WTC11 (cell line): Measurements from ENCODE around the gene DMD. TPM values are rescaled to one million over a fixed set of nuclear protein-coding genes. Genes with fewer than 3 reads are reported as not detected.

Source experiments
- ATAC-seq: fragments of 200-7000 bp; cut with Tn5 transposase; 2 replicates; pipeline ENCODE4 v1.10.0; 2021; ENCODE audit warnings: mild to moderate bottlenecking, moderate library complexity
- CTCF ChIA-PET: fragments of 300-600 bp; sonication (Branson Sonifier 250); formaldehyde crosslinking; loops from one replicate; lab custom pipeline; 2021; ENCODE audit warnings: antibody characterized with exemption; lab: Charles Lee
- POLR2A ChIA-PET: fragments of 350-600 bp; sonication (Branson Sonifier 250); formaldehyde crosslinking; loops from one replicate; lab custom pipeline; 2021; ENCODE audit warnings: antibody characterized with exemption; lab: Charles Lee
- DNase-seq: peaks from one replicate; pipeline ENCODE4 v3.0.0; 2021; ENCODE audit warnings: low spot score
- H3K27ac Mint-ChIP-seq: 2 replicates; pipeline ENCODE4 v1.8.0; 2021; ENCODE audit warnings: mixed read lengths
- H3K27me3 Mint-ChIP-seq: 2 replicates; pipeline ENCODE4 v1.8.0; 2021; ENCODE audit warnings: low read depth, mild to moderate bottlenecking, moderate library complexity, mixed read lengths
- H3K36me3 Mint-ChIP-seq: 2 replicates; pipeline ENCODE4 v1.8.0; 2021; ENCODE audit warnings: mixed read lengths
- H3K4me1 Mint-ChIP-seq: 2 replicates; pipeline ENCODE4 v1.8.0; 2022; ENCODE audit warnings: mixed read lengths
- H3K4me3 Mint-ChIP-seq: 2 replicates; pipeline ENCODE4 v1.8.0; 2021; ENCODE audit warnings: mild to moderate bottlenecking, moderate library complexity, mixed read lengths
- H3K9me3 Mint-ChIP-seq: 2 replicates; pipeline ENCODE4 v1.8.0; 2021; ENCODE audit warnings: mixed read lengths
- AFF4 ChIP-seq: sonication (generic); formaldehyde crosslinking; IDR thresholded peaks from 2 replicates; pipeline ENCODE4 v1.8.1; 2023; ENCODE audit warnings: mild to moderate bottlenecking, missing genetic modification reagents, borderline replicate concordance
- ARID4B ChIP-seq: sonication (generic); formaldehyde crosslinking; IDR thresholded peaks from 2 replicates; pipeline ENCODE4 v1.8.0; 2023; ENCODE audit warnings: missing genetic modification reagents, mild to moderate bottlenecking, borderline replicate concordance
- ATF3 ChIP-seq: sonication (generic); formaldehyde crosslinking; conservative IDR thresholded peaks from 2 replicates; pipeline ENCODE4 v1.8.1; 2022; ENCODE audit warnings: mild to moderate bottlenecking, missing genetic modification reagents
- CDX4 ChIP-seq: fragments of 250-450 bp; sonication (Bioruptor Pico); IDR thresholded peaks from 2 replicates; pipeline ENCODE4 v1.9.0; 2021; ENCODE audit warnings: moderate library complexity, mild to moderate bottlenecking, inconsistent platforms, borderline replicate concordance
- FOXK1 ChIP-seq: sonication (generic); formaldehyde crosslinking; IDR thresholded peaks from 2 replicates; pipeline ENCODE4 v1.8.0; 2022; ENCODE audit warnings: mild to moderate bottlenecking, moderate library complexity, missing genetic modification reagents
- HMGXB4 ChIP-seq: sonication (generic); formaldehyde crosslinking; IDR thresholded peaks from 2 replicates; pipeline ENCODE4 v1.8.1; 2023; ENCODE audit warnings: mild to moderate bottlenecking, moderate library complexity, missing genetic modification reagents
- MXD4 ChIP-seq: fragments of 250-450 bp; sonication (Bioruptor Pico); IDR thresholded peaks from 2 replicates; pipeline ENCODE4 v1.8.0; 2021; ENCODE audit warnings: mild to moderate bottlenecking, moderate library complexity, borderline replicate concordance
- MYBL2 ChIP-seq: sonication (generic); formaldehyde crosslinking; IDR thresholded peaks from 2 replicates; pipeline ENCODE4 v1.8.1; 2023; ENCODE audit warnings: mild to moderate bottlenecking, moderate library complexity, missing genetic modification reagents
- RORB ChIP-seq: fragments of 250-450 bp; sonication (Bioruptor Pico); IDR thresholded peaks from 2 replicates; pipeline ENCODE4 v1.9.0; 2021; ENCODE audit warnings: mild to moderate bottlenecking
- TEAD4 ChIP-seq: sonication (generic); formaldehyde crosslinking; IDR thresholded peaks from 2 replicates; pipeline ENCODE4 v1.8.0; 2022; ENCODE audit warnings: mild to moderate bottlenecking, missing genetic modification reagents
- ZBTB21 ChIP-seq: sonication (generic); formaldehyde crosslinking; IDR thresholded peaks from 2 replicates; pipeline ENCODE4 v1.8.1; 2023; ENCODE audit warnings: mild to moderate bottlenecking, missing genetic modification reagents, borderline replicate concordance
- ZNF232 ChIP-seq: sonication (generic); formaldehyde crosslinking; IDR thresholded peaks from 2 replicates; pipeline ENCODE4 v1.8.0; 2022; ENCODE audit warnings: mild to moderate bottlenecking, missing genetic modification reagents
- total RNA-seq: library from RNA; stranded (reverse); gene quantifications from 3 replicates; pipeline ENCODE4 v1.2.3, GENCODE V29; 2021
- TF ChIP-seq, protein P1 (sequence below): fragments of 250-450 bp; sonication (Bioruptor Pico); IDR thresholded peaks from 2 replicates; pipeline ENCODE4 v1.9.0; 2021; ENCODE audit warnings: mild to moderate bottlenecking
- TF ChIP-seq, protein P2 (sequence below): fragments of 250-450 bp; sonication (Bioruptor Pico); IDR thresholded peaks from 2 replicates; pipeline ENCODE4 v1.8.0; 2021; ENCODE audit warnings: mild to moderate bottlenecking
- TF ChIP-seq, protein P3 (sequence below): sonication (generic); formaldehyde crosslinking; IDR thresholded peaks from 2 replicates; pipeline ENCODE4 v1.8.1; 2022; ENCODE audit warnings: missing genetic modification reagents, borderline replicate concordance

Gene DMD
- total RNA-seq, 1 experiment from 2014 or later, result 9.1 TPM

GRCh38 chrX:31717474-31717873 lies 1493.9 kb downstream of the DMD start (continued):
- TF ChIP-seq ZNF232 (CRISPR knock-in tag) (no peak), MXD4 (CRISPR knock-in tag) (no peak), TEAD4 (no peak)
- TF ChIP-seq, protein P1, sequence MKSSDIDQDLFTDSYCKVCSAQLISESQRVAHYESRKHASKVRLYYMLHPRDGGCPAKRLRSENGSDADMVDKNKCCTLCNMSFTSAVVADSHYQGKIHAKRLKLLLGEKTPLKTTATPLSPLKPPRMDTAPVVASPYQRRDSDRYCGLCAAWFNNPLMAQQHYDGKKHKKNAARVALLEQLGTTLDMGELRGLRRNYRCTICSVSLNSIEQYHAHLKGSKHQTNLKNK, result no peak

DNA sequence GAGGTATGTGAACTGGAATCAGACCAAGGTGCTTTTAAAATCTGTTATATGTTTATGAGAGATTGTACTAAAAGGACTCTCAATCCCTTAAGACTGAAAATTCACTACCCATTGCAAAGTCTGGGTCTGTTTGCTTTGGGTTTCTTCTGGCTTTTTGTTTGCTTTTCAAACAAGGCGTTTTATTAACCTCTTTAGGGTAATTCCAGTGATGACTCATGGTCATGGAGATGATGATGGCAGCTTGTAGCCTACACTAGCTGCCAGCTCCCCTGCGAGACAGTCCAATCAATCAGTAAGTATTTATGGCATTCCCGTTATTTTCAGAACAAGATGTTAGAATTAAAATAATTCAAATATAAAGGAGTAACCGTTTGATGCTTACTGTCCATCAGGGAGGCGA lies 1495.7 kb downstream of the DMD start:
- DNase-seq, result no peak
- H3K36me3 Mint-ChIP-seq, result no peaks in the 10 kb centered on the region
- POLR2A ChIA-PET, result no interaction called here
- TF ChIP-seq ATF3 (CRISPR knock-in tag), result no peak
- TF ChIP-seq ARID4B (CRISPR knock-in tag), result no peak
- no peak overlapping the region for H3K27ac Mint-ChIP-seq
- H3K9me3 Mint-ChIP-seq, result no peaks in the 10 kb centered on the region
- CTCF ChIA-PET, result no interaction called here
- peaks cover 4% of the 10 kb centered on the region; the same call in 1 of the 2 replicates for H3K27me3 Mint-ChIP-seq
- no peak overlapping the region for H3K4me3 Mint-ChIP-seq
- no peak for ATAC-seq
- H3K4me1 Mint-ChIP-seq, result no peaks in the 10 kb centered on the region

GRCh38 chrX:31714797-31715196 lies 1496.6 kb downstream of the DMD start:
- ATAC-seq (no peak), DNase-seq (no peak)
- ChIA-PET CTCF (no interaction called here), POLR2A (no interaction called here)
- H3K27ac Mint-ChIP-seq, result no peak overlapping the region
- no peaks in the 10 kb centered on the region for H3K36me3 Mint-ChIP-seq
- H3K9me3 Mint-ChIP-seq, result no peaks in the 10 kb centered on the region
- peaks cover 4% of the 10 kb centered on the region; the same call in 1 of the 2 replicates for H3K27me3 Mint-ChIP-seq
- H3K4me3 Mint-ChIP-seq, result no peak overlapping the region
- no peaks in the 10 kb centered on the region for H3K4me1 Mint-ChIP-seq
- TF ChIP-seq, protein P2, sequence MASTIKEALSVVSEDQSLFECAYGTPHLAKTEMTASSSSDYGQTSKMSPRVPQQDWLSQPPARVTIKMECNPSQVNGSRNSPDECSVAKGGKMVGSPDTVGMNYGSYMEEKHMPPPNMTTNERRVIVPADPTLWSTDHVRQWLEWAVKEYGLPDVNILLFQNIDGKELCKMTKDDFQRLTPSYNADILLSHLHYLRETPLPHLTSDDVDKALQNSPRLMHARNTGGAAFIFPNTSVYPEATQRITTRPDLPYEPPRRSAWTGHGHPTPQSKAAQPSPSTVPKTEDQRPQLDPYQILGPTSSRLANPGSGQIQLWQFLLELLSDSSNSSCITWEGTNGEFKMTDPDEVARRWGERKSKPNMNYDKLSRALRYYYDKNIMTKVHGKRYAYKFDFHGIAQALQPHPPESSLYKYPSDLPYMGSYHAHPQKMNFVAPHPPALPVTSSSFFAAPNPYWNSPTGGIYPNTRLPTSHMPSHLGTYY (CRISPR knock-in tag), result no peak
- TF ChIP-seq FOXK1 (CRISPR knock-in tag) (no peak), MYBL2 (no peak), HMGXB4 (CRISPR knock-in tag) (no peak), AFF4 (CRISPR knock-in tag) (no peak), RORB (CRISPR knock-in tag) (no peak), ZBTB21 (CRISPR knock-in tag) (no peak), ZNF232 (CRISPR knock-in tag) (no peak), CDX4 (CRISPR knock-in tag) (no peak)
- TF ChIP-seq, protein P3, sequence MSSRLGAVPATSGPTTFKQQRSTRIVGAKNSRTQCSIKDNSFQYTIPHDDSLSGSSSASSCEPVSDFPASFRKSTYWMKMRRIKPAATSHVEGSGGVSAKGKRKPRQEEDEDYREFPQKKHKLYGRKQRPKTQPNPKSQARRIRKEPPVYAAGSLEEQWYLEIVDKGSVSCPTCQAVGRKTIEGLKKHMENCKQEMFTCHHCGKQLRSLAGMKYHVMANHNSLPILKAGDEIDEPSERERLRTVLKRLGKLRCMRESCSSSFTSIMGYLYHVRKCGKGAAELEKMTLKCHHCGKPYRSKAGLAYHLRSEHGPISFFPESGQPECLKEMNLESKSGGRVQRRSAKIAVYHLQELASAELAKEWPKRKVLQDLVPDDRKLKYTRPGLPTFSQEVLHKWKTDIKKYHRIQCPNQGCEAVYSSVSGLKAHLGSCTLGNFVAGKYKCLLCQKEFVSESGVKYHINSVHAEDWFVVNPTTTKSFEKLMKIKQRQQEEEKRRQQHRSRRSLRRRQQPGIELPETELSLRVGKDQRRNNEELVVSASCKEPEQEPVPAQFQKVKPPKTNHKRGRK, result no peak
